Esophagus mucosa (tissue), 1 donor: Measurements from ENCODE around the gene ANKRD33B. TPM values are rescaled to one million over a fixed set of nuclear protein-coding genes. Genes with fewer than 3 reads are reported as not detected.
"Not testable (repeated sequence)": the region's sequence is repeated elsewhere in the genome, so short reads cannot be mapped to it uniquely, and the experiment has no call there.

Experiments
- ATAC-seq: fragments of 200-7000 bp; cut with Tn5 transposase; one replicate; pipeline ENCODE4 v1.9.1; 2020
- total RNA-seq: library from RNA; stranded (reverse); gene quantifications from one replicate; pipeline ENCODE4 v1.2.4, GENCODE V29; 2023
- donor health status: DM: yes; HTN: yes; CAD: no.

ANKRD33B gene
- total RNA-seq, 1 donor from 2014 or later: 0.68 TPM

GRCh38 chr5:10637944-10638343 is 74.1 kb downstream of the ANKRD33B start:
- ATAC-seq: no peak

- ATAC-seq: not testable (repeated sequence)
Observed at GRCh38 chr5:10638723-10639122, 74.9 kb downstream of the ANKRD33B start.

- no peak for ATAC-seq
Observed at GRCh38 chr5:10639846-10640368, 76.0 kb downstream of the ANKRD33B start.

- ATAC-seq: no peak
Observed at GRCh38 chr5:10642367-10642766, 78.5 kb downstream of the ANKRD33B start.

GRCh38 chr5:10644192-10644591 is 80.3 kb downstream of the ANKRD33B start:
- no peak for ATAC-seq

GRCh38 chr5:10645146-10645545 is 81.3 kb downstream of the ANKRD33B start:
- ATAC-seq: no peak

GRCh38 chr5:10645671-10646070 is 81.8 kb downstream of the ANKRD33B start:
- ATAC-seq: no peak

- ATAC-seq: no peak
Observed at GRCh38 chr5:10647640-10648039, 83.8 kb downstream of the ANKRD33B start.

- peak; percentile 21 for ATAC-seq
Observed at GRCh38 chr5:10648806-10649665, 85.2 kb downstream of the ANKRD33B start.

- ATAC-seq: no peak
Observed at GRCh38 chr5:10649666-10650380, 86.0 kb downstream of the ANKRD33B start.

- no peak for ATAC-seq
Observed at GRCh38 chr5:10652151-10652550, 88.3 kb downstream of the ANKRD33B start.

- no peak for ATAC-seq
Observed at GRCh38 chr5:10652606-10653005, 88.7 kb downstream of the ANKRD33B start.

- no peak for ATAC-seq
Observed at GRCh38 chr5:10653043-10653442, 89.2 kb downstream of the ANKRD33B start.

- ATAC-seq: no peak
Observed at GRCh38 chr5:10653751-10654400, 90.0 kb downstream of the ANKRD33B start.

- ATAC-seq: no peak
Observed at GRCh38 chr5:10654566-10654965, 90.7 kb downstream of the ANKRD33B start.

GRCh38 chr5:10655161-10655971 is 91.5 kb downstream of the ANKRD33B start:
- peak; percentile 93 for ATAC-seq

GRCh38 chr5:10655972-10656830 is 92.3 kb downstream of the ANKRD33B start:
- ATAC-seq: peak; percentile 71

GRCh38 chr5:10658265-10658664 is 94.4 kb downstream of the ANKRD33B start:
- ATAC-seq: no peak

GRCh38 chr5:10660135-10660534 is 96.3 kb downstream of the ANKRD33B start:
- ATAC-seq: no peak

- ATAC-seq: no peak
Observed at GRCh38 chr5:10660720-10661387, 97.0 kb downstream of the ANKRD33B start.

GRCh38 chr5:10661401-10661800 is 97.5 kb downstream of the ANKRD33B start:
- ATAC-seq: no peak
